K562 (cell line): ENCODE results near the gene LDAF1. TPM values are rescaled to one million over a fixed set of nuclear protein-coding genes. Genes with fewer than 3 reads are reported as not detected.
A peak's percentile ranks its signal among the peaks of the same experiment; 100 is the strongest.

Source experiments
- DIDO1 ChIP-seq: fragments of 450-650 bp; IDR thresholded peaks from 2 replicates; pipeline ENCODE4 v1.6.1; 2016; ENCODE audit warnings: low read depth, missing biosample characterization, missing genetic modification characterization
- LEF1 ChIP-seq: fragments of 450-650 bp; IDR thresholded peaks from 2 replicates; pipeline ENCODE4 v1.6.1; 2016; ENCODE audit warnings: mild to moderate bottlenecking
- MEF2A ChIP-seq: IDR thresholded peaks from 2 replicates; pipeline ENCODE4 v1.6.1; 2011; ENCODE audit warnings: low read depth, mild to moderate bottlenecking, low read length, moderate library complexity; ENCODE audit not compliant: control insufficient read depth
- NFE2L1 ChIP-seq: fragments of 450-650 bp; IDR thresholded peaks from 2 replicates; pipeline ENCODE4 v1.6.1; 2016; ENCODE audit warnings: missing genetic modification characterization, low read depth, mild to moderate bottlenecking, missing compliant biosample characterization, moderate library complexity, borderline replicate concordance
- PRPF4 ChIP-seq: fragments of 200-400 bp; formaldehyde crosslinking; IDR thresholded peaks from one replicate; pipeline ENCODE4 v1.6.1; 2017; ENCODE audit warnings: low read length, low read depth, mild to moderate bottlenecking; ENCODE audit not compliant: insufficient read depth, poor library complexity, severe bottlenecking
- SRF ChIP-seq, 2 experiments: fragments of 250-450, 450-650 bp in 1 of 2; sonication (Bioruptor Pico) in 1 of 2; sonication (generic) in 1 of 2; formaldehyde crosslinking; IDR thresholded peaks; 2 replicates each; pipeline versions ENCODE4 v1.5.0 to v1.5.1; 2020 to 2022; ENCODE audit warnings: mild to moderate bottlenecking in 1 of 2, missing genetic modification reagents in 1 of 2
- TCF7L2 ChIP-seq: fragments of 150-350 bp; IDR thresholded peaks from 2 replicates; pipeline ENCODE4 v1.6.1; 2016; ENCODE audit warnings: low read depth, mild to moderate bottlenecking, low read length, moderate library complexity
- TCFL5 ChIP-seq: fragments of 250-450 bp; sonication (Bioruptor Pico); conservative IDR thresholded peaks from 2 replicates; pipeline ENCODE4 v1.6.1; 2021; ENCODE audit warnings: mild to moderate bottlenecking, moderate library complexity, matching md5 sums
- ZNF3 ChIP-seq: fragments of 250-450 bp; sonication (Bioruptor Pico); IDR thresholded peaks from 2 replicates; pipeline ENCODE4 v1.5.0; 2021; ENCODE audit warnings: mild to moderate bottlenecking, moderate library complexity
- ZNF780A ChIP-seq: fragments of 250-450 bp; sonication (Bioruptor Pico); IDR thresholded peaks from 2 replicates; pipeline ENCODE4 v1.5.0; 2021; ENCODE audit warnings: mild to moderate bottlenecking
- ZSCAN32 ChIP-seq: fragments of 450-650 bp; formaldehyde crosslinking; IDR thresholded peaks from 2 replicates; pipeline ENCODE4 v1.4.0; 2020; ENCODE audit warnings: mild to moderate bottlenecking, moderate library complexity
- polyA plus RNA-seq, 8 experiments: library from polyadenylated mRNA; depleted of rRNA in 4 of 8; stranded (reverse) in 5 of 8; unstranded in 3 of 8; fragments of >200 nt; fragmentation: Nextera tagmentation in 2 of 8; fragmentation: Illumina TruSeq in 1 of 8; extraction: Ambion mirVana in 2 of 8; extraction: Trizol in 1 of 8; gene quantifications; 2 replicates each; pipeline versions ENCODE4 v1.2.1 to v1.2.3, GENCODE V29; 2011 to 2014; ENCODE audit warnings: inconsistent platforms in 1 of 8, missing spikeins in 1 of 8
- total RNA-seq, 7 experiments: library from RNA; depleted of rRNA in 6 of 7; stranded (reverse); fragments of >200 nt in 6 of 7; fragmentation: Illumina TruSeq in 2 of 7; extraction: Trizol in 2 of 7; gene quantifications; 2 replicates each; pipeline versions ENCODE4 v1.2.1 to v1.2.3, GENCODE V29; 2011 to 2021; ENCODE audit warnings: low replicate concordance in 1 of 7
- TF ChIP-seq, protein P1 (sequence below): fragments of 250-450 bp; sonication (Bioruptor Pico); IDR thresholded peaks from 2 replicates; pipeline ENCODE4 v1.8.0; 2022; ENCODE audit warnings: moderate library complexity, mild to moderate bottlenecking, inconsistent platforms
- TF ChIP-seq, protein P2 (sequence below), 2 experiments: fragments of 450-650 bp in 1 of 2; sonication (generic) in 1 of 2; formaldehyde crosslinking in 1 of 2; IDR thresholded peaks; 2 replicates each; pipeline versions ENCODE4 v1.7.1 to v1.9.0; 2016 to 2022; ENCODE audit warnings: inconsistent platforms in 1 of 2, mild to moderate bottlenecking in 1 of 2, missing genetic modification reagents in 1 of 2

The LDAF1 gene
- total and polyA plus RNA-seq, 9 of the 15 experiments (the other 6 are each of a cell fraction or from before 2014, with no cell fraction given) = 7.0 to 20.1 (median 12.5) TPM

GRCh38 chr16:21116148-21116693, 42.3 kb upstream of the LDAF1 start (continued):
- TF ChIP-seq NFE2L1 (tag) (no peak), TCFL5 (CRISPR knock-in tag) (no peak), ZNF780A (CRISPR knock-in tag) (no peak), TCF7L2 (peak; percentile 61; the same call in 1 of the 2 replicates), SRF (CRISPR knock-in tag; IDR thresholded peaks at IDR 0.05) (no peak), PRPF4 (no peak), LEF1 (no peak), ZNF3 (CRISPR knock-in tag) (no peak), MEF2A (no peak), ZSCAN32 (no peak), DIDO1 (tag) (0 out of 2 replicates have a peak, but pooled peaks have one; percentile 26)
- TF ChIP-seq, protein P1, sequence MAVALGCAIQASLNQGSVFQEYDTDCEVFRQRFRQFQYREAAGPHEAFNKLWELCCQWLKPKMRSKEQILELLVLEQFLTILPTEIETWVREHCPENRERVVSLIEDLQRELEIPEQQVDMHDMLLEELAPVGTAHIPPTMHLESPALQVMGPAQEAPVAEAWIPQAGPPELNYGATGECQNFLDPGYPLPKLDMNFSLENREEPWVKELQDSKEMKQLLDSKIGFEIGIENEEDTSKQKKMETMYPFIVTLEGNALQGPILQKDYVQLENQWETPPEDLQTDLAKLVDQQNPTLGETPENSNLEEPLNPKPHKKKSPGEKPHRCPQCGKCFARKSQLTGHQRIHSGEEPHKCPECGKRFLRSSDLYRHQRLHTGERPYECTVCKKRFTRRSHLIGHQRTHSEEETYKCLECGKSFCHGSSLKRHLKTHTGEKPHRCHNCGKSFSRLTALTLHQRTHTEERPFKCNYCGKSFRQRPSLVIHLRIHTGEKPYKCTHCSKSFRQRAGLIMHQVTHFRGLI (CRISPR knock-in tag) = no peak
- TF ChIP-seq, protein P2, sequence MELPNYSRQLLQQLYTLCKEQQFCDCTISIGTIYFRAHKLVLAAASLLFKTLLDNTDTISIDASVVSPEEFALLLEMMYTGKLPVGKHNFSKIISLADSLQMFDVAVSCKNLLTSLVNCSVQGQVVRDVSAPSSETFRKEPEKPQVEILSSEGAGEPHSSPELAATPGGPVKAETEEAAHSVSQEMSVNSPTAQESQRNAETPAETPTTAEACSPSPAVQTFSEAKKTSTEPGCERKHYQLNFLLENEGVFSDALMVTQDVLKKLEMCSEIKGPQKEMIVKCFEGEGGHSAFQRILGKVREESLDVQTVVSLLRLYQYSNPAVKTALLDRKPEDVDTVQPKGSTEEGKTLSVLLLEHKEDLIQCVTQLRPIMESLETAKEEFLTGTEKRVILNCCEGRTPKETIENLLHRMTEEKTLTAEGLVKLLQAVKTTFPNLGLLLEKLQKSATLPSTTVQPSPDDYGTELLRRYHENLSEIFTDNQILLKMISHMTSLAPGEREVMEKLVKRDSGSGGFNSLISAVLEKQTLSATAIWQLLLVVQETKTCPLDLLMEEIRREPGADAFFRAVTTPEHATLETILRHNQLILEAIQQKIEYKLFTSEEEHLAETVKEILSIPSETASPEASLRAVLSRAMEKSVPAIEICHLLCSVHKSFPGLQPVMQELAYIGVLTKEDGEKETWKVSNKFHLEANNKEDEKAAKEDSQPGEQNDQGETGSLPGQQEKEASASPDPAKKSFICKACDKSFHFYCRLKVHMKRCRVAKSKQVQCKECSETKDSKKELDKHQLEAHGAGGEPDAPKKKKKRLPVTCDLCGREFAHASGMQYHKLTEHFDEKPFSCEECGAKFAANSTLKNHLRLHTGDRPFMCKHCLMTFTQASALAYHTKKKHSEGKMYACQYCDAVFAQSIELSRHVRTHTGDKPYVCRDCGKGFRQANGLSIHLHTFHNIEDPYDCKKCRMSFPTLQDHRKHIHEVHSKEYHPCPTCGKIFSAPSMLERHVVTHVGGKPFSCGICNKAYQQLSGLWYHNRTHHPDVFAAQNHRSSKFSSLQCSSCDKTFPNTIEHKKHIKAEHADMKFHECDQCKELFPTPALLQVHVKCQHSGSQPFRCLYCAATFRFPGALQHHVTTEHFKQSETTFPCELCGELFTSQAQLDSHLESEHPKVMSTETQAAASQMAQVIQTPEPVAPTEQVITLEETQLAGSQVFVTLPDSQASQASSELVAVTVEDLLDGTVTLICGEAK (IDR thresholded peaks at IDR 0.05) = peak; percentile 88
- TF ChIP-seq, protein P2 (CRISPR knock-in tag; IDR thresholded peaks at IDR 0.05) = no peak
